Ectodermal cell (in vitro differentiated cells): ENCODE results near the gene TPO.

Experiments
- H3K27ac ChIP-seq: 2 replicates; pipeline ENCODE4 v1.7.0; 2013; ENCODE audit warnings: mild to moderate bottlenecking, low read depth, low read length; ENCODE audit not compliant: insufficient read depth, poor library complexity, severe bottlenecking
- H3K27me3 ChIP-seq: 2 replicates; pipeline ENCODE4 v1.7.0; 2013; ENCODE audit warnings: mild to moderate bottlenecking, low read length; ENCODE audit not compliant: insufficient read depth, control insufficient read depth, poor library complexity, severe bottlenecking
- H3K36me3 ChIP-seq: one replicate; pipeline ENCODE4 v1.7.0; 2013; ENCODE audit warnings: low read length; ENCODE audit not compliant: control insufficient read depth, insufficient read depth
- H3K4me1 ChIP-seq: one replicate; pipeline ENCODE4 v1.7.0; 2013; ENCODE audit warnings: low read length; ENCODE audit not compliant: control insufficient read depth, insufficient read depth
- H3K4me3 ChIP-seq: 2 replicates; pipeline ENCODE4 v1.7.0; 2013; ENCODE audit warnings: low read depth, low read length, control low read depth; ENCODE audit not compliant: insufficient read depth
- H3K9me3 ChIP-seq: 2 replicates; pipeline ENCODE4 v1.7.0; 2013; ENCODE audit warnings: mild to moderate bottlenecking, low read length, moderate library complexity; ENCODE audit not compliant: control insufficient read depth
- WGBS, 2 experiments: methylation state at CpG; one replicate each; pipeline ENCODE4 v1.1.7; 2013; ENCODE audit warnings: missing lambda C conversion rate in 2 of 2; 5-methylcytosine and 5-hydroxymethylcytosine counted together

The TPO gene

GRCh38 chr2:1541040-1541439 lies 127.8 kb downstream of the TPO start:
- no peaks in the 10 kb centered on the region for H3K4me1 ChIP-seq
- H3K4me3 ChIP-seq = no peak overlapping the region
- H3K9me3 ChIP-seq = no peaks in the 10 kb centered on the region
- no peak overlapping the region for H3K27ac ChIP-seq
- H3K36me3 ChIP-seq = no peaks in the 10 kb centered on the region
- 90 to 91% methylated on average over 6 of the region's 6 CpGs for WGBS, 2 experiments
- H3K27me3 ChIP-seq = no peaks in the 10 kb centered on the region

GRCh38 chr2:1541819-1542475 lies 128.7 kb downstream of the TPO start:
- no peaks in the 10 kb centered on the region for H3K9me3 ChIP-seq
- no peaks in the 10 kb centered on the region for H3K27me3 ChIP-seq
- no peaks in the 10 kb centered on the region for H3K36me3 ChIP-seq

GRCh38 chr2:1542971-1543370 lies 129.7 kb downstream of the TPO start:
- Histone ChIP-seq H3K27ac (no peak overlapping the region), H3K4me3 (no peak overlapping the region), H3K36me3 (no peaks in the 10 kb centered on the region), H3K27me3 (no peaks in the 10 kb centered on the region), H3K4me1 (no peaks in the 10 kb centered on the region), H3K9me3 (no peaks in the 10 kb centered on the region)
- whole genome bisulfite sequencing, 2 experiments = 90 to 91% methylated on average over 11 of the region's 11 CpGs

More at GRCh38 chr2:1541819-1542475, 128.7 kb downstream of the TPO start:
- H3K27ac ChIP-seq = no peak overlapping the region
- WGBS, 2 experiments = 91 to 92% methylated on average over 16 of the region's 16 CpGs
- H3K4me1 ChIP-seq = no peaks in the 10 kb centered on the region
- H3K4me3 ChIP-seq = no peak overlapping the region

GRCh38 chr2:1543776-1544477 lies 130.7 kb downstream of the TPO start:
- Histone ChIP-seq H3K27me3 (no peaks in the 10 kb centered on the region), H3K4me1 (no peaks in the 10 kb centered on the region), H3K9me3 (no peaks in the 10 kb centered on the region), H3K4me3 (no peak overlapping the region), H3K36me3 (no peaks in the 10 kb centered on the region), H3K27ac (no peak overlapping the region)
- WGBS, 2 experiments = 94 to 96% methylated on average over 14 of the region's 14 CpGs

- Histone ChIP-seq H3K4me3 (no peak overlapping the region), H3K9me3 (no peaks in the 10 kb centered on the region), H3K27me3 (no peaks in the 10 kb centered on the region), H3K27ac (no peak overlapping the region), H3K4me1 (no peaks in the 10 kb centered on the region), H3K36me3 (no peaks in the 10 kb centered on the region)
- WGBS, 2 experiments = 81 to 88% methylated on average over 4 of the region's 4 CpGs
Measured at GRCh38 chr2:1544478-1545069, 131.3 kb downstream of the TPO start.

GRCh38 chr2:1546023-1546591 lies 132.8 kb downstream of the TPO start:
- 52 to 64% methylated on average over 13 to 14 of the region's 14 CpGs for WGBS, 2 experiments

GRCh38 chr2:1546901-1547300 lies 133.6 kb downstream of the TPO start:
- WGBS, 2 experiments = 87 to 88% methylated on average over 10 of the region's 10 CpGs
- no peaks in the 10 kb centered on the region for H3K36me3 ChIP-seq
- no peaks in the 10 kb centered on the region for H3K9me3 ChIP-seq
- H3K27ac ChIP-seq = no peak overlapping the region
- H3K27me3 ChIP-seq = peaks cover 12% of the 10 kb centered on the region
- H3K4me3 ChIP-seq = no peak overlapping the region
- no peaks in the 10 kb centered on the region for H3K4me1 ChIP-seq

More at GRCh38 chr2:1546023-1546591, 132.8 kb downstream of the TPO start:
- no peaks in the 10 kb centered on the region for H3K4me1 ChIP-seq
- no peaks in the 10 kb centered on the region for H3K9me3 ChIP-seq
- peaks cover 7% of the 10 kb centered on the region for H3K27me3 ChIP-seq
- H3K36me3 ChIP-seq = no peaks in the 10 kb centered on the region
- H3K4me3 ChIP-seq = no peak overlapping the region
- no peak overlapping the region for H3K27ac ChIP-seq

GRCh38 chr2:1548910-1549673 lies 135.8 kb downstream of the TPO start:
- Histone ChIP-seq H3K36me3 (no peaks in the 10 kb centered on the region), H3K27ac (no peak overlapping the region), H3K4me1 (no peaks in the 10 kb centered on the region), H3K27me3 (peaks cover 12% of the 10 kb centered on the region), H3K9me3 (no peaks in the 10 kb centered on the region), H3K4me3 (no peak overlapping the region)
- WGBS, 2 experiments = 88 to 95% methylated on average over 15 of the region's 15 CpGs

- WGBS, 2 experiments = 84 to 85% methylated on average over 5 of the region's 5 CpGs
- no peak overlapping the region for H3K4me3 ChIP-seq
- H3K27me3 ChIP-seq = peaks cover 12% of the 10 kb centered on the region
- no peaks in the 10 kb centered on the region for H3K4me1 ChIP-seq
- no peaks in the 10 kb centered on the region for H3K9me3 ChIP-seq
- H3K27ac ChIP-seq = no peak overlapping the region
- H3K36me3 ChIP-seq = no peaks in the 10 kb centered on the region
Measured at GRCh38 chr2:1550076-1550475, 136.8 kb downstream of the TPO start.
